ENCODE measurements around the gene TARS3. TPM values are rescaled to one million over a fixed set of nuclear protein-coding genes. Genes with fewer than 3 reads are reported as not detected.

Gene TARS3
- total RNA-seq, 1 donor from 2014 or later: 21.2 TPM

DNA sequence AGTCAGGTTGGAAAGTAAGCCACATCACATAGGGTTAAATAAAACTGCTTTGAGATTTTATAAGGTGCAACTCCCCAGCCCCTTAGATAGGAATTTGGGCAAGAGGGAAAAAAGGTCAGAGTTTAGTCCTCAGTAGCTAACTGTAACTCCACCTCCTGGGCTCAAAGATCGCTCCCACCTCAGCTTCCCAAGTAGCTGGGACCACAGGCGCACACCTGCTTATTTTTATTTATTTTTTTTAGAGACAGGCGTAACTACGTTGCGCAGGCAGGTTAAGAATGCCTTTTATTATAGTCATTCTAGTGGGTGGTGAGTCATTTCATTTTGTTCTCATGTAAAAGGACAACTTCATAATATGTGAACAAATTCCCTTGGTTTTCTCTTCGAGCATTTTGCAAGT is 86.8 kb downstream of the TARS3 start:
- peaks cover 3% of the 10 kb centered on the region for H4K20me1 ChIP-seq (ENCODE audit: low read depth)
- no peaks in the 10 kb centered on the region for H3K36me3 ChIP-seq
- Mint-ChIP-seq H3K36me3 (no peaks in the 10 kb centered on the region), H3K4me1 (peaks cover 38% of the 10 kb centered on the region), H3K27me3 (ENCODE audit: insufficient read depth, low read depth) (no peaks in the 10 kb centered on the region), H3K9me3 (no peaks in the 10 kb centered on the region), H3K27ac (no peak overlapping the region), H3K4me3 (no peak overlapping the region)
- no peaks in the 10 kb centered on the region for H3K79me2 ChIP-seq (ENCODE audit: low read depth)
- H3K9ac ChIP-seq: no peak overlapping the region
- H3K4me1 ChIP-seq: peaks cover 6% of the 10 kb centered on the region
- H3K4me3 ChIP-seq: no peak overlapping the region
- H3K4me2 ChIP-seq: no peak overlapping the region
- DNase-seq (ENCODE audit: low spot score): no peak
- no peaks in the 10 kb centered on the region for H3K27me3 ChIP-seq
- peaks cover 12% of the 10 kb centered on the region for H3F3A ChIP-seq (ENCODE audit: low read depth)
- H3K9me3 ChIP-seq (ENCODE audit: low read depth): no peaks in the 10 kb centered on the region
- no peak overlapping the region for H3K27ac ChIP-seq
- TF ChIP-seq CTCF (IDR thresholded peaks at IDR 0.05): no peak
- TF ChIP-seq EZH2 (IDR thresholded peaks at IDR 0.05): no peak
- TF ChIP-seq EZH2phosphoT487 (IDR thresholded peaks at IDR 0.05): no peak
- H2AFZ ChIP-seq (replicated peaks): no peak overlapping the region

GRCh38 chr15:101637038-101637437 is 87.2 kb downstream of the TARS3 start:
- Histone ChIP-seq H3K9me3 (ENCODE audit: low read depth) (no peaks in the 10 kb centered on the region), H3K4me1 (peaks cover 6% of the 10 kb centered on the region), H3K36me3 (no peaks in the 10 kb centered on the region), H4K20me1 (ENCODE audit: low read depth) (peaks cover 3% of the 10 kb centered on the region), H3K27me3 (no peaks in the 10 kb centered on the region), H3F3A (ENCODE audit: low read depth) (peaks cover 7% of the 10 kb centered on the region), H2AFZ (replicated peaks) (no peak overlapping the region), H3K4me3 (no peak overlapping the region), H3K4me2 (no peak overlapping the region), H3K27ac (no peak overlapping the region), H3K79me2 (ENCODE audit: low read depth) (no peaks in the 10 kb centered on the region), H3K9ac (no peak overlapping the region)
- peaks cover 33% of the 10 kb centered on the region for H3K4me1 Mint-ChIP-seq
- H3K27me3 Mint-ChIP-seq (ENCODE audit: insufficient read depth, low read depth): no peaks in the 10 kb centered on the region
- TF ChIP-seq CTCF (IDR thresholded peaks at IDR 0.05): no peak
- TF ChIP-seq EZH2phosphoT487 (IDR thresholded peaks at IDR 0.05): no peak
- no peak for TF ChIP-seq EZH2 (IDR thresholded peaks at IDR 0.05)
- no peak overlapping the region for H3K4me3 Mint-ChIP-seq
- DNase-seq (ENCODE audit: low spot score): no peak
- H3K27ac Mint-ChIP-seq: no peak overlapping the region
- H3K36me3 Mint-ChIP-seq: no peaks in the 10 kb centered on the region
- H3K9me3 Mint-ChIP-seq: no peaks in the 10 kb centered on the region

DNA sequence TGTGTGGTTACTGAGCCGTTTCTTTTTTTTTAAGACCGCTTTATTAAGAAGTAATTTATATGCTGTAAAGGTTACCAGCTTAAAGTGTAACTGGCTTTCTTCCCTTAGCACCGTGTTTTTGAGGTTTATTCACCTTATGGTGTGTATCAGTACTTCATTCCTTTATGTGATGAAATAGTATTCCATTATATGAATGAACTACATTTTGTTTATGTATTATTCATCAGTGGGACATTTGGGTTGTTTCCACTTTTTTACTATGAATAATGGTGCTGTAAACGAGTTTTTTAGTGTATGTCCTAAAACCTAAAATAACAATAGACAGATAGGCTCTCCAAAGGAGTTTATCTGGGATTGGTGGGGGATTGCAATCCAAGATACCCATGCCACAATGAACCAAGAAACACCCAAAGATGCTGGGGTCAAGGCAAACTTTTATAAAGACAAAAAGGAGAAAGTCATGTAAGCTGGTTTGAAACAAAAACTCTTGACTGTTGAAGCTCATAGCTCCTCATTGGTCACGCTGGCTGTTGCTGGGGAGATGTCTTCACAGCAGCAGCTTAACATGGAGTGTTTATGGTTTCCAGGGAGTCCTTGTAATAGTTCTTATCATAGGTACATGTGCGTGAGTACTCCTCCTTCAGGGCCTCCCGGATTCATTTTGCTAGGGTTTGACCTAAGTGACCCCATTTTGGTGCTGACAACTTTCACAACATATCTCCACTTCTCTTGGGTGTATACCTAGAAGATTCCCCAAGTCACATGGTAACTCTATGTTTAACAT is 88.1 kb downstream of the TARS3 start:
- Mint-ChIP-seq H3K27me3 (ENCODE audit: insufficient read depth, low read depth) (no peaks in the 10 kb centered on the region), H3K9me3 (no peaks in the 10 kb centered on the region), H3K4me1 (peaks cover 30% of the 10 kb centered on the region), H3K27ac (peak overlapping the region; percentile 16), H3K4me3 (no peak overlapping the region), H3K36me3 (no peaks in the 10 kb centered on the region)
- peaks cover under 1% of the 10 kb centered on the region for H3F3A ChIP-seq (ENCODE audit: low read depth)
- no peaks in the 10 kb centered on the region for H3K9me3 ChIP-seq (ENCODE audit: low read depth)
- no peaks in the 10 kb centered on the region for H3K27me3 ChIP-seq
- no peak overlapping the region for H3K27ac ChIP-seq
- peaks cover 6% of the 10 kb centered on the region for H3K4me1 ChIP-seq
- H3K4me3 ChIP-seq: no peak overlapping the region
- no peaks in the 10 kb centered on the region for H3K36me3 ChIP-seq
- DNase-seq (ENCODE audit: low spot score): no peak
- TF ChIP-seq CTCF (IDR thresholded peaks at IDR 0.05): no peak
- no peak for TF ChIP-seq EZH2 (IDR thresholded peaks at IDR 0.05)
- TF ChIP-seq EZH2phosphoT487 (IDR thresholded peaks at IDR 0.05): no peak
- H3K9ac ChIP-seq: no peak overlapping the region
- H4K20me1 ChIP-seq (ENCODE audit: low read depth): no peaks in the 10 kb centered on the region
- H3K4me2 ChIP-seq: no peak overlapping the region
- H3K79me2 ChIP-seq (ENCODE audit: low read depth): no peaks in the 10 kb centered on the region
- no peak overlapping the region for H2AFZ ChIP-seq (replicated peaks)
